Stomach smooth muscle (tissue), 2 donors: ENCODE data around the gene TOE1.
A peak's percentile ranks its signal among the peaks of the same experiment; 100 is the strongest.

Source experiments
- H3K27ac ChIP-seq: one replicate; pipeline ENCODE4 v1.7.0; 2013; ENCODE audit warnings: mild to moderate bottlenecking, low read length, inconsistent platforms
- H3K27me3 ChIP-seq, 2 donors: one replicate each; pipeline ENCODE4 v1.7.0; 2013; ENCODE audit warnings: low read length in 2 of 2; ENCODE audit not compliant: insufficient read depth in 2 of 2, control insufficient read depth in 1 of 2
- H3K36me3 ChIP-seq, 2 donors: one replicate each; pipeline ENCODE4 v1.7.0; 2013; ENCODE audit warnings: low read length in 2 of 2; ENCODE audit not compliant: control insufficient read depth in 2 of 2, insufficient read depth in 2 of 2
- H3K4me1 ChIP-seq: one replicate; pipeline ENCODE4 v1.7.0; 2013; ENCODE audit warnings: low read length; ENCODE audit not compliant: control insufficient read depth, insufficient read depth
- H3K4me3 ChIP-seq, 2 donors: one replicate each; pipeline ENCODE4 v1.7.0; 2013; ENCODE audit warnings: low read length in 2 of 2
- H3K9ac ChIP-seq, 2 donors: one replicate each; pipeline ENCODE4 v1.7.0; 2013; ENCODE audit warnings: low read length in 2 of 2, mild to moderate bottlenecking in 1 of 2
- H3K9me3 ChIP-seq, 2 donors: one replicate each; pipeline ENCODE4 v1.7.0; 2013; ENCODE audit warnings: low read length in 2 of 2; ENCODE audit not compliant: control insufficient read depth in 2 of 2
- donor health status: healthy.
- donor health status: Pancreatic carcinoma.

The TOE1 gene

GRCh38 chr1:45340816-45341466, 971 bp downstream of the TOE1 start:
- Histone ChIP-seq H3K27me3 (no peaks in the 10 kb centered on the region), H3K36me3 (peaks cover 25 to 34% of the 10 kb centered on the region in 2 donors), H3K4me1 (peaks cover 20% of the 10 kb centered on the region), H3K27ac (peak overlapping the region; percentile 98), H3K9ac (peak overlapping the region; percentile 92 to 99), H3K9me3 (no peaks in the 10 kb centered on the region), H3K4me3 (peak overlapping the region; percentile 68 to 97)

GRCh38 chr1:45344499-45344898, 4.5 kb downstream of the TOE1 start:
- H3K4me1 ChIP-seq = peaks cover 36% of the 10 kb centered on the region
- H3K9me3 ChIP-seq = no peaks in the 10 kb centered on the region
- no peak overlapping the region for H3K27ac ChIP-seq
- no peak overlapping the region for H3K4me3 ChIP-seq
- no peak overlapping the region for H3K9ac ChIP-seq
- no peaks in the 10 kb centered on the region for H3K27me3 ChIP-seq
- H3K36me3 ChIP-seq = peaks cover 25 to 35% of the 10 kb centered on the region in 2 donors

GRCh38 chr1:45345014-45345413, 5.0 kb downstream of the TOE1 start:
- peaks cover 25 to 35% of the 10 kb centered on the region in 2 donors for H3K36me3 ChIP-seq
- no peak overlapping the region for H3K4me3 ChIP-seq
- H3K9ac ChIP-seq = no peak overlapping the region
- H3K9me3 ChIP-seq = no peaks in the 10 kb centered on the region
- no peak overlapping the region for H3K27ac ChIP-seq
- H3K27me3 ChIP-seq = no peaks in the 10 kb centered on the region
- peaks cover 38% of the 10 kb centered on the region for H3K4me1 ChIP-seq

- Histone ChIP-seq H3K27ac (no peak overlapping the region), H3K36me3 (peaks cover 25 to 35% of the 10 kb centered on the region in 2 donors), H3K4me1 (peaks cover 28% of the 10 kb centered on the region), H3K9ac (no peak overlapping the region), H3K4me3 (no peak overlapping the region), H3K27me3 (no peaks in the 10 kb centered on the region), H3K9me3 (no peaks in the 10 kb centered on the region)
Observed at GRCh38 chr1:45346473-45346872, 6.5 kb downstream of the TOE1 start.

- peak overlapping the region in 1 of 2 donors; percentile 5 for H3K9ac ChIP-seq
- H3K4me3 ChIP-seq = peak overlapping the region in 1 of 2 donors; percentile 29
- peaks cover 18 to 21% of the 10 kb centered on the region in 2 donors for H3K36me3 ChIP-seq
- no peaks in the 10 kb centered on the region for H3K27me3 ChIP-seq
- H3K9me3 ChIP-seq = no peaks in the 10 kb centered on the region
- H3K27ac ChIP-seq = peak overlapping the region; percentile 70
- peaks cover 22% of the 10 kb centered on the region for H3K4me1 ChIP-seq
Observed at GRCh38 chr1:45348020-45348419, 8.1 kb downstream of the TOE1 start.

- H3K27me3 ChIP-seq = no peaks in the 10 kb centered on the region
- H3K27ac ChIP-seq = peak overlapping the region; percentile 76
- H3K9ac ChIP-seq = peak overlapping the region in 1 of 2 donors; percentile 55
- no peaks in the 10 kb centered on the region for H3K9me3 ChIP-seq
- H3K36me3 ChIP-seq = peaks cover 13 to 15% of the 10 kb centered on the region in 2 donors
- no peak overlapping the region for H3K4me3 ChIP-seq
- H3K4me1 ChIP-seq = peaks cover 22% of the 10 kb centered on the region
Observed at GRCh38 chr1:45348609-45348965, 8.6 kb downstream of the TOE1 start.

- H3K27ac ChIP-seq = peak overlapping the region; percentile 76
Observed at GRCh38 chr1:45348966-45349677, 9.2 kb downstream of the TOE1 start.

GRCh38 chr1:45351508-45351907, 11.5 kb downstream of the TOE1 start:
- H3K27me3 ChIP-seq = no peaks in the 10 kb centered on the region
- H3K36me3 ChIP-seq = no peaks in the 10 kb centered on the region
- peaks cover 22% of the 10 kb centered on the region for H3K4me1 ChIP-seq
- no peak overlapping the region for H3K27ac ChIP-seq
- no peak overlapping the region for H3K4me3 ChIP-seq
- no peaks in the 10 kb centered on the region for H3K9me3 ChIP-seq
- H3K9ac ChIP-seq = no peak overlapping the region

More at GRCh38 chr1:45348966-45349677, 9.2 kb downstream of the TOE1 start:
- H3K9ac ChIP-seq = peak overlapping the region in 1 of 2 donors; percentile 55
- H3K4me3 ChIP-seq = no peak overlapping the region
- H3K36me3 ChIP-seq = peaks cover 8 to 11% of the 10 kb centered on the region in 2 donors
- H3K27me3 ChIP-seq = no peaks in the 10 kb centered on the region
- H3K4me1 ChIP-seq = peaks cover 22% of the 10 kb centered on the region
- H3K9me3 ChIP-seq = no peaks in the 10 kb centered on the region

- peaks cover 9% of the 10 kb centered on the region for H3K4me1 ChIP-seq
- H3K27me3 ChIP-seq = no peaks in the 10 kb centered on the region
- no peak overlapping the region for H3K9ac ChIP-seq
- H3K36me3 ChIP-seq = no peaks in the 10 kb centered on the region
- H3K27ac ChIP-seq = no peak overlapping the region
- H3K9me3 ChIP-seq = no peaks in the 10 kb centered on the region
- H3K4me3 ChIP-seq = no peak overlapping the region
Observed at GRCh38 chr1:45353685-45354084, 13.7 kb downstream of the TOE1 start.

GRCh38 chr1:45354838-45355237, 14.9 kb downstream of the TOE1 start:
- Histone ChIP-seq H3K4me1 (no peaks in the 10 kb centered on the region), H3K4me3 (no peak overlapping the region), H3K9ac (no peak overlapping the region), H3K36me3 (no peaks in the 10 kb centered on the region), H3K27me3 (no peaks in the 10 kb centered on the region), H3K9me3 (no peaks in the 10 kb centered on the region), H3K27ac (no peak overlapping the region)

- no peaks in the 10 kb centered on the region for H3K36me3 ChIP-seq
- H3K27ac ChIP-seq = no peak overlapping the region
- no peaks in the 10 kb centered on the region for H3K9me3 ChIP-seq
- peaks cover 8% of the 10 kb centered on the region for H3K4me1 ChIP-seq
- H3K27me3 ChIP-seq = no peaks in the 10 kb centered on the region
- no peak overlapping the region for H3K9ac ChIP-seq
- H3K4me3 ChIP-seq = no peak overlapping the region
Observed at GRCh38 chr1:45355683-45356082, 15.7 kb downstream of the TOE1 start.
